Endothelial cell of umbilical vein (primary cell): ENCODE results near the gene PRKG1. TPM values are rescaled to one million over a fixed set of nuclear protein-coding genes. Genes with fewer than 3 reads are reported as not detected.

ENCODE experiments used
- BruUV-seq: library from RNA; stranded (reverse); fragments of 400-500 nt; replicated peaks from 2 replicates; lab custom pipeline; 2021; lab: Mats Ljungman, UMichigan
- CTCF ChIA-PET: fragments of 300-600, 350-600 bp; sonication (Branson Sonifier 250); formaldehyde crosslinking; loops from one replicate; lab custom pipeline; 2021; ENCODE audit warnings: antibody characterized with exemption, inconsistent platforms; lab: Charles Lee
- POLR2A ChIA-PET: fragments of 300-600, 350-600 bp; sonication (Branson Sonifier 250); formaldehyde crosslinking; loops from one replicate; lab custom pipeline; 2021; ENCODE audit warnings: antibody characterized with exemption, inconsistent platforms; lab: Charles Lee
- DNase-seq: peaks from one replicate; pipeline ENCODE4 v3.0.0-alpha.2; 2011; ENCODE audit warnings: low read depth, low spot score
- FAIRE-seq: peaks from 2 replicates; lab custom pipeline; 2011; peaks lifted over from hg19 to GRCh38; lab: Jason Lieb, UNC
- H2AFZ ChIP-seq: 2 replicates; pipeline ENCODE4 v1.6.0; 2012; ENCODE audit warnings: low read depth, low read length, control low read depth, inconsistent platforms
- H3K27ac ChIP-seq: 2 replicates; pipeline ENCODE4 v1.5.1; 2011; ENCODE audit warnings: low read depth, mild to moderate bottlenecking, control low read depth, low read length, moderate library complexity; ENCODE audit not compliant: insufficient read depth
- H3K27me3 ChIP-seq, 2 experiments: 2 replicates each; pipeline versions ENCODE4 v1.6.0 to v1.6.1; 2011; ENCODE audit warnings: low read length in 2 of 2, mixed read lengths in 1 of 2; ENCODE audit not compliant: control insufficient read depth in 2 of 2, insufficient read depth in 2 of 2
- H3K36me3 ChIP-seq, 2 experiments: 2 replicates in 1 of 2; 3 replicates in 1 of 2; pipeline ENCODE4 v1.5.1; 2011; ENCODE audit warnings: low read length in 2 of 2, mild to moderate bottlenecking in 1 of 2, moderate library complexity in 1 of 2; ENCODE audit not compliant: control insufficient read depth in 2 of 2, insufficient read depth in 2 of 2; ENCODE audit errors: extremely low read depth in 1 of 2
- H3K4me1 ChIP-seq: 3 replicates; pipeline ENCODE4 v1.5.1; 2011; ENCODE audit warnings: mild to moderate bottlenecking, low read length; ENCODE audit not compliant: control insufficient read depth, insufficient read depth; ENCODE audit errors: extremely low read depth
- H3K4me2 ChIP-seq: 2 replicates; pipeline ENCODE4 v1.6.1; 2011; ENCODE audit warnings: low read length, control low read depth, mixed read lengths; ENCODE audit not compliant: insufficient read depth
- H3K4me3 ChIP-seq, 3 experiments: fragments of 200-600 bp in 1 of 3; sonication (generic), shearing (Covaris generic) in 1 of 3; replicated peaks in 1 of 3; 2 replicates each; pipeline ENCODE4 v1.5.1; 2011 to 2016; ENCODE audit warnings: control low read depth in 3 of 3, low read length in 3 of 3, mild to moderate bottlenecking in 2 of 3, inconsistent platforms in 1 of 3, low read depth in 1 of 3, moderate library complexity in 1 of 3; ENCODE audit not compliant: insufficient read depth in 1 of 3
- H3K79me2 ChIP-seq: 2 replicates; pipeline ENCODE4 v1.6.0; 2012; ENCODE audit warnings: low read length, inconsistent platforms; ENCODE audit not compliant: control insufficient read depth, insufficient read depth
- H3K9ac ChIP-seq: replicated peaks from 2 replicates; pipeline ENCODE3; 2011; ENCODE audit warnings: low read length, control low read depth; ENCODE audit not compliant: insufficient read depth; ENCODE audit errors: extremely low read depth
- H3K9me1 ChIP-seq: replicated peaks from 3 replicates; pipeline ENCODE4 v1.6.0; 2011; ENCODE audit warnings: mild to moderate bottlenecking, low read length; ENCODE audit not compliant: control insufficient read depth, insufficient read depth; ENCODE audit errors: extremely low read depth
- H3K9me3 ChIP-seq: replicated peaks from 2 replicates; pipeline ENCODE4 v1.5.1; 2012; ENCODE audit warnings: low read length, inconsistent platforms; ENCODE audit not compliant: control insufficient read depth, insufficient read depth
- H4K20me1 ChIP-seq: replicated peaks from 2 replicates; pipeline ENCODE3; 2011; ENCODE audit warnings: mild to moderate bottlenecking, low read length; ENCODE audit not compliant: control insufficient read depth, insufficient read depth; ENCODE audit errors: extremely low read depth
- CTCF ChIP-seq, 2 donors: IDR thresholded peaks; 1 replicate in 1 of 2; 2 replicates in 1 of 2; pipeline ENCODE4 v1.5.1; 2011; ENCODE audit warnings: low read length in 2 of 2, mild to moderate bottlenecking in 2 of 2, moderate library complexity in 2 of 2, control low read depth in 1 of 2, inconsistent platforms in 1 of 2, low read depth in 1 of 2; ENCODE audit not compliant: insufficient read depth in 1 of 2; ENCODE audit errors: extremely low read depth in 1 of 2
- EZH2 ChIP-seq: IDR thresholded peaks from 2 replicates; pipeline ENCODE4 v1.6.1; 2012; ENCODE audit warnings: borderline replicate concordance, low read depth, mild to moderate bottlenecking, moderate library complexity, low read length, inconsistent platforms; ENCODE audit not compliant: severe bottlenecking
- GATA2 ChIP-seq: IDR thresholded peaks from 2 replicates; pipeline ENCODE4 v1.7.0; 2011; ENCODE audit warnings: low read depth, mild to moderate bottlenecking, moderate library complexity, mixed read lengths, low read length; ENCODE audit not compliant: insufficient read length, insufficient read depth
- JUN ChIP-seq: IDR thresholded peaks from 2 replicates; pipeline ENCODE4 v1.6.1; 2011; ENCODE audit warnings: borderline replicate concordance, low read depth; ENCODE audit not compliant: insufficient read length, insufficient read depth
- MAX ChIP-seq: IDR thresholded peaks from 2 replicates; pipeline ENCODE4 v1.6.1; 2011; ENCODE audit not compliant: insufficient read depth, insufficient read length
- MYC ChIP-seq: IDR thresholded peaks from one replicate; pipeline ENCODE4 v1.6.1; 2011; ENCODE audit warnings: mild to moderate bottlenecking, low read depth, low read length
- dilution Hi-C: fragments of 300-500 bp; cut with MboI; formaldehyde crosslinking; loops from one replicate; pipeline ENCODE4 v1.15.0; 2019; ENCODE audit warnings: low sequenced_read_pairs; ENCODE audit not compliant: extremely low pct_ligation_motif_present
- intact Hi-C: fragments of 100-400 bp; cut with micrococcal nuclease; formaldehyde crosslinking; loops from one replicate; pipeline ENCODE4 v1.10.0; 2022
- polyA plus RNA-seq, 4 experiments: library from polyadenylated mRNA; depleted of rRNA in 3 of 4; stranded (reverse) in 3 of 4; unstranded in 1 of 4; fragments of >200 nt; gene quantifications; 2 replicates each; pipeline versions ENCODE4 v1.2.1 to v1.2.3, GENCODE V29; 2011 to 2012; ENCODE audit warnings: missing spikeins in 1 of 4
- total RNA-seq: library from RNA; stranded (reverse); gene quantifications from 2 replicates; pipeline ENCODE4 v1.2.3, GENCODE V29; 2021

PRKG1 gene
- total and polyA plus RNA-seq, 2 donors (not counting 3 experiments of a cell fraction or from before 2014, with no cell fraction given), result 0.01 to 0.18 TPM

DNA sequence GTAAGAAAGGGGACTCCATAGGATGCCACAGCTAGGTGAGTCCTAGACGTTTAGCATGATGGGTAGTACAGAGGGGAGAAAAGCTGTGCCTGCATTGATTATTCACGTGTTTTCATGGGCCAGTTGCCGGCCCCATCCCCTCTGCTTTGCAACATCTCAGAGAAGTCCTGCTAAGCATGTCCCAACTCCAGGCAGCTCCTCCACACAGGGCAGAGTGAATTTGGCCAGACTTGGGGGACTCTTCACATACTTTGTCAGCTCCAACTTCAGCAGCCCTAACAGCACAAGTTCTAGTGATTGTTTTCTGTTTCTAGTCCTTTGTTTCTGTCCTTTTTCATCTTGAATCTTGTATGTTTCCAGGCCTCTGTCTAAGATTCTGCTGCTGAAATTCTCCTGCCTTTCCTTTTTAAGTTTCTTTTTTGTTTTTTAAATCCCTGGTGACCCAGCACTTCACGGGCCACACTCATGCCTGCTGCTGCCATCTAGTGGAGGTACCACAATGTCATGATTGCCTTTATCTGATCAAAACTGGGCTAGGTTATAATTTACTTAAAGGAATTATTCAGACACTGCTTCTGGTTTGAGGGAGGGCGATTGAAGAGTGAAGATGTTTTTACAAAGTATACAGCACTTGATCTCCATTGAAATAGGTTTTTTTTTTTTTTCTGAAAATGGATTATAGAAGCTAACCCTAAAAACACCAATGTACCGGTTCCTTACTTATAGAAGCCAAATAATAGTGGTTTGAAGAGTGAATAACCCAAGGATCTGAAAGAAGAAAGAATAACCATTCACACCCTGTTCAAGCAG lies 348.2 kb downstream of the PRKG1 start:
- Histone ChIP-seq H3K4me1 (peaks cover 6% of the 10 kb centered on the region), H3K79me2 (no peaks in the 10 kb centered on the region), H3K4me2 (no peak overlapping the region), H3K9ac (no peak overlapping the region), H3K9me1 (no peaks in the 10 kb centered on the region), H3K27ac (no peak overlapping the region), H3K27me3 (no peaks in the 10 kb centered on the region), H4K20me1 (no peaks in the 10 kb centered on the region), H3K4me3 (no peak overlapping the region), H3K9me3 (no peaks in the 10 kb centered on the region), H3K36me3 (no peaks in the 10 kb centered on the region), H2AFZ (no peak overlapping the region)
- no TSS peak for BruUV-seq
- POLR2A ChIA-PET, result no interaction called here
- CTCF ChIA-PET, result interaction anchor here (0.5 to 4.6 kb wide), 35 partner anchors 8 to 794 kb away, joined by 3 to 87 read pairs (median 4); partner anchors contain the start of gene PRKG1
- intact Hi-C loops (loop anchor here (1.0 to 10.0 kb wide), 5 partner anchors 33 to 792 kb away; no protein-coding TSS in a partner anchor), dilution Hi-C loops (no loop called here)
- peak; percentile 72 for DNase-seq
- FAIRE-seq, result peak; percentile 77
- TF ChIP-seq MYC, result no peak
- peak; percentile 62 to 70 for TF ChIP-seq CTCF (IDR thresholded peaks at IDR 0.05; ENCODE audit: extremely low read depth in 1 of 2, insufficient read depth in 1 of 2, low read depth in 1 of 2, low read length in 2 of 2)
- TF ChIP-seq GATA2, result peak; percentile 87
- no peak for TF ChIP-seq EZH2
- no peak for TF ChIP-seq MAX
- TF ChIP-seq JUN, result no peak
